Left lung (tissue), 10 donors: Measurements from ENCODE around the gene HSPB9. TPM values are rescaled to one million over a fixed set of nuclear protein-coding genes. Genes with fewer than 3 reads are reported as not detected.

Experiments used
- ATAC-seq: fragments of 200-7000 bp; cut with Tn5 transposase; one replicate; pipeline ENCODE4 v1.9.1; 2020; ENCODE audit warnings: moderate library complexity
- DNase-seq, 4 donors: peaks; one replicate each; pipeline ENCODE4 v3.0.0-alpha.2; 2013 to 2020
- H3K27ac ChIP-seq, 2 donors: fragments of 200-600 bp; sonication (generic) in 1 of 2; one replicate each; pipeline versions ENCODE4 v1.5.0 to v1.8.0; 2020 to 2021
- H3K27me3 ChIP-seq, 2 donors: fragments of 200-600 bp; sonication (generic) in 1 of 2; one replicate each; pipeline versions ENCODE4 v1.5.0 to v1.8.0; 2020 to 2021
- H3K36me3 ChIP-seq, 2 donors: fragments of 200-600 bp; sonication (generic) in 1 of 2; one replicate each; pipeline versions ENCODE4 v1.5.0 to v1.8.0; 2020 to 2021
- H3K4me1 ChIP-seq, 2 donors: fragments of 200-600 bp; one replicate each; pipeline ENCODE4 v1.8.0; 2021
- H3K4me3 ChIP-seq, 2 donors: fragments of 200-600 bp; sonication (generic) in 1 of 2; one replicate each; pipeline versions ENCODE4 v1.5.0 to v1.8.0; 2020 to 2021; ENCODE audit warnings: mild to moderate bottlenecking in 1 of 2
- H3K9me3 ChIP-seq, 2 donors: fragments of 200-600 bp; sonication (generic) in 1 of 2; one replicate each; pipeline versions ENCODE4 v1.5.0 to v1.8.0; 2020 to 2021
- CTCF ChIP-seq, 2 donors: fragments of 200-600 bp; sonication (generic) in 1 of 2; IDR thresholded peaks; one replicate each; pipeline versions ENCODE4 v1.5.0 to v1.8.0; 2021; ENCODE audit warnings: antibody characterized with exemption in 2 of 2
- intact Hi-C, 2 donors: fragments of 100-400 bp; cut with DNase I; formaldehyde crosslinking; loops; one replicate each; pipeline versions ENCODE4 v1.11.2 to v1.14.2; 2022
- polyA plus RNA-seq, 6 donors: library from polyadenylated mRNA; unstranded; fragments of 120-200 nt; gene quantifications; one replicate each; pipeline ENCODE4 v1.2.1, GENCODE V29; 2013; ENCODE audit not compliant: insufficient read length in 6 of 6
- total RNA-seq, 2 donors: library from RNA; stranded (reverse); fragmentation: NEBNext Ultra II Directional; extraction: Animal tissue kit (Norgen Biotek cat#: 25700); gene quantifications; one replicate each; pipeline ENCODE4 v1.2.1, GENCODE V29; 2021
- donor health status: DM: no; HTN: yes; CAD: no.
- donor health status: DM: no; HTN: no; CAD: no.

Gene HSPB9
- total and polyA plus RNA-seq, 8 donors, result 0.24 to 0.43 (median 0.36) TPM; not detected in 2

GRCh38 chr17:42116705-42117396 is 5.8 kb upstream of the HSPB9 start:
- DNase-seq (peak; percentile 56 to 86 (median 80)), ATAC-seq (peak; percentile 40)
- Histone ChIP-seq H3K27ac (no peak overlapping the region), H3K4me3 (no peak overlapping the region), H3K27me3 (no peaks in the 10 kb centered on the region), H3K4me1 (peaks cover 12 to 41% of the 10 kb centered on the region in 2 donors), H3K9me3 (no peaks in the 10 kb centered on the region), H3K36me3 (peaks cover 0 to 30% of the 10 kb centered on the region in 2 donors)
- TF ChIP-seq CTCF (IDR thresholded peaks at IDR 0.05), result peak; percentile 77 to 88
- intact Hi-C loops, result loop anchor here in 1 of 2 donors (2.0 to 10.0 kb wide), 2 partner anchors 92 to 156 kb away; partner anchors contain the start of gene NKIRAS2

GRCh38 chr17:42117397-42118125 is 5.0 kb upstream of the HSPB9 start:
- ATAC-seq, result no peak
- Histone ChIP-seq H3K9me3 (no peaks in the 10 kb centered on the region), H3K4me3 (no peak overlapping the region), H3K36me3 (peaks cover 0 to 32% of the 10 kb centered on the region in 2 donors), H3K27me3 (no peaks in the 10 kb centered on the region), H3K4me1 (peaks cover 11 to 42% of the 10 kb centered on the region in 2 donors), H3K27ac (no peak overlapping the region)
- no peak for TF ChIP-seq CTCF (IDR thresholded peaks at IDR 0.05)
- intact Hi-C loops, result loop anchor here in 1 of 2 donors (2.0 to 10.0 kb wide), 2 partner anchors 93 to 157 kb away; partner anchors contain the start of gene NKIRAS2
- peak in 1 of 4 donors; percentile 74 for DNase-seq

GRCh38 chr17:42118126-42118510 is 4.5 kb upstream of the HSPB9 start:
- Histone ChIP-seq H3K27ac (no peak overlapping the region), H3K27me3 (no peaks in the 10 kb centered on the region), H3K36me3 (peaks cover 0 to 38% of the 10 kb centered on the region in 2 donors), H3K4me1 (peaks cover 7 to 40% of the 10 kb centered on the region in 2 donors), H3K9me3 (no peaks in the 10 kb centered on the region), H3K4me3 (no peak overlapping the region)
- intact Hi-C loops, result loop anchor here in 1 of 2 donors (10.0 kb wide), 1 partner anchor 93 kb away; the partner anchor contains the start of gene NKIRAS2
- ATAC-seq (no peak), DNase-seq (no peak)
- no peak for TF ChIP-seq CTCF (IDR thresholded peaks at IDR 0.05)

- H3K4me3 ChIP-seq, result no peak overlapping the region
- DNase-seq, result no peak
- no peak overlapping the region for H3K27ac ChIP-seq
- peaks cover 5 to 37% of the 10 kb centered on the region in 2 donors for H3K4me1 ChIP-seq
- H3K27me3 ChIP-seq, result no peaks in the 10 kb centered on the region
- TF ChIP-seq CTCF (IDR thresholded peaks at IDR 0.05), result peak in 1 of 2 donors; percentile 34
- H3K36me3 ChIP-seq, result peaks cover 0 to 36% of the 10 kb centered on the region in 2 donors
- no peak for ATAC-seq
- H3K9me3 ChIP-seq, result no peaks in the 10 kb centered on the region
- intact Hi-C loops, result loop anchor here in 1 of 2 donors (10.0 kb wide), 1 partner anchor 94 kb away; the partner anchor contains the start of gene NKIRAS2
These were observed 4.1 kb upstream of the HSPB9 start for GRCh38 chr17:42118545-42118944.

GRCh38 chr17:42119301-42119700 is 3.3 kb upstream of the HSPB9 start:
- H3K27me3 ChIP-seq, result no peaks in the 10 kb centered on the region
- peaks cover 5 to 37% of the 10 kb centered on the region in 2 donors for H3K4me1 ChIP-seq
- no peak for DNase-seq
- H3K27ac ChIP-seq, result no peak overlapping the region
- H3K9me3 ChIP-seq, result no peaks in the 10 kb centered on the region
- ATAC-seq, result no peak
- peaks cover 0 to 34% of the 10 kb centered on the region in 2 donors for H3K36me3 ChIP-seq
- TF ChIP-seq CTCF (IDR thresholded peaks at IDR 0.05), result no peak
- intact Hi-C loops, result loop anchor here in 1 of 2 donors (10.0 kb wide), 1 partner anchor 94 kb away; the partner anchor contains the start of gene NKIRAS2
- H3K4me3 ChIP-seq, result no peak overlapping the region
